HFF-Myc (cell line): ENCODE results near the gene FBXO33.

Experiments
- DNase-seq: peaks from one replicate; pipeline ENCODE4 v3.0.0-alpha.2; 2011; ENCODE audit warnings: low read depth; ENCODE audit errors: extremely low read depth
- H3K4me3 ChIP-seq: replicated peaks from 2 replicates; pipeline ENCODE4 v1.5.1; 2011; ENCODE audit warnings: low read depth, mild to moderate bottlenecking, control low read depth, low read length
- TF ChIP-seq, protein P1 (sequence below): IDR thresholded peaks from 2 replicates; pipeline ENCODE4 v1.5.1; 2012; ENCODE audit warnings: mild to moderate bottlenecking, low read depth, low read length, control low read depth; ENCODE audit errors: missing control alignments

Gene FBXO33, protein sequence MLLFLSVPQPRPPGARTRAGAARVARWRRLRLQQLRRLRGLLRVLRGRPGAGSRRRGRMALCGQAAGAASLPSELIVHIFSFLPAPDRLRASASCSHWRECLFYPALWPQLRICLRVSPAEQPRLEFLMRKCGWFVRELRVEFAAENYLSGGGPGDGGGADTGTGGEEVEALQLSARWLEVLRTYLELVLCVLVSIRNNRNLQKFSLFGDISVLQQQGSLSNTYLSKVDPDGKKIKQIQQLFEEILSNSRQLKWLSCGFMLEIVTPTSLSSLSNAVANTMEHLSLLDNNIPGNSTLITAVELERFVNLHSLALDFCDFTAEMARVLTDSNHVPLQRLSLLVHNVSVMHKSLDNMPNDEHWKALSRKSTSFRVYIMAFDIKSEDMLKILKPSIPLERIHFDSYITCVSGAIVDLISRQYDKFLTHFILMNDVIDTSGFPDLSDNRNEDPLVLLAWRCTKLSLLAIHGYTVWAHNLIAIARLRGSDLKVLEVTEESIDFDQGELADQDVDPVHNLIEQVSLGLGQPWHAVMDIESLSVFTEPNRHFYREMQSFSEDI

DNA sequence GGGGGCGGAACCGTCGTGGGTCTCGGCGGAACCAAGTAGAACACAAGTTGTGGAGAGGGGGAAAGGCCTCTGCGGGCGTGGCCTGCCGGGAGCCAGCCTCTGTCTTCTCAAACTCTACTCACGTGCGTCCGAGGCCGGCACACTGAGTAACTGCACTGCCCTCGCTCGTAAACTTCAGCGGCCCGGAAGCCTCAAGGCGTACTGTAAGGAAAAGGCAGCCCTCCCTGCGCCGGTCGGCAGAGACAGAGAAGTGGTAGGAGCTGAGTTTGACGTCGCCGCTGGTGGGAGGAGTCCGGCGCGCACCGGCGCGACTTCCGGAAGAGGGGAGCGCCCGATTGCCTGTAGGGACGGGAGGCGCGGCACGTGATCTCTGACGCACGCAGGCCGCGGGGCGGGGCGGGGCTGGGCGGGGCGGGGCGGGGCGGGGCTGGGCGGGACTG, at the start of gene FBXO33:
Gene FBXO33, minus strand, starts transcription at position 255 of the 440 bp plus-strand sequence. CDS start 271 bp downstream, outside the sequence.
- peak; percentile 85 for DNase-seq
- TF ChIP-seq, protein P1, sequence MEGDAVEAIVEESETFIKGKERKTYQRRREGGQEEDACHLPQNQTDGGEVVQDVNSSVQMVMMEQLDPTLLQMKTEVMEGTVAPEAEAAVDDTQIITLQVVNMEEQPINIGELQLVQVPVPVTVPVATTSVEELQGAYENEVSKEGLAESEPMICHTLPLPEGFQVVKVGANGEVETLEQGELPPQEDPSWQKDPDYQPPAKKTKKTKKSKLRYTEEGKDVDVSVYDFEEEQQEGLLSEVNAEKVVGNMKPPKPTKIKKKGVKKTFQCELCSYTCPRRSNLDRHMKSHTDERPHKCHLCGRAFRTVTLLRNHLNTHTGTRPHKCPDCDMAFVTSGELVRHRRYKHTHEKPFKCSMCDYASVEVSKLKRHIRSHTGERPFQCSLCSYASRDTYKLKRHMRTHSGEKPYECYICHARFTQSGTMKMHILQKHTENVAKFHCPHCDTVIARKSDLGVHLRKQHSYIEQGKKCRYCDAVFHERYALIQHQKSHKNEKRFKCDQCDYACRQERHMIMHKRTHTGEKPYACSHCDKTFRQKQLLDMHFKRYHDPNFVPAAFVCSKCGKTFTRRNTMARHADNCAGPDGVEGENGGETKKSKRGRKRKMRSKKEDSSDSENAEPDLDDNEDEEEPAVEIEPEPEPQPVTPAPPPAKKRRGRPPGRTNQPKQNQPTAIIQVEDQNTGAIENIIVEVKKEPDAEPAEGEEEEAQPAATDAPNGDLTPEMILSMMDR = no peak
- H3K4me3 ChIP-seq = peak within 1 kb of the TSS; percentile 86

DNA sequence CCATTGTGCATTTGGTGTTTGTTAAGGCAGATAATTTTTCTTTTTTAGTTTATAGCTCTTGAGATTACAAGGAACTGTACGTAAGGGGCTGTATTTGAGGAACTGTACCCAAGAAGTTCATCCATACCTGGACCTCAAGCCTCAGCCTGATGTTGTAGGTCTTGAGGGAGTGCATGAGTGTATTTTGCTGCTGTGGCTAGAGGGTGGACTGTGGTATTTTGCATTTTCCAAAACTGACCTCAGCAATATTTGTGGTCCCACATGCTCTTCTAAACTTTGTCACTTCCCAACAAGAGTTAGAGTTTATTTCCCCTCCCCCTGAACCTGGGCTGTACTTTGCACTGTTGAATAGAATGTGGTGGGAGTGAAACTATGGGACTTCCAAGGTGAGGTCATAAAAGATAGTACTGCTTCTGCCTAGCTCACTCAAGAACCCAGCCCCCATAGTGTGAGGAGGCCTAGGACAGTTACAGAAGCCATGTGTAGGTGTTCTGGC, 42.2 kb upstream of the FBXO33 start:
- TF ChIP-seq, protein P1 = no peak
- DNase-seq = no peak
- no peak overlapping the region for H3K4me3 ChIP-seq

DNA sequence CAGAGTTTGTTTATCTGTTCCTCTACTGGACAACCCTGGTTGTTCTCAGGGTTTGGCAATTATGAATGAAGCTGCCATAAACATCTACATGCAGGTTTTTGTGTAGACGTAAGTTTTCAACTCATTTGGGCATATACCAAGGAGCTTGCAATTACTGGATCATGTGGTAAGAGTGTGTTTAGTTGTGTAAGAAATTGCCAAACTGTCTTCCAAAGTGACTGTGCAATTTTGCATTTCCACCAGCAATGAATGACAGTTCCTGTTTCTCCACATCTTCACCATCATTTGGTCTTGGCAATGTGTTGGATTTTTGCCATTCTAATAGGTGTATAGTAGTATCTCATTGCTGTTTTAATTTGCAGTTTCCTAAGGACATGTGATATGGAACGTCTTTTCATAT, 39.8 kb upstream of the FBXO33 start:
- no peak overlapping the region for H3K4me3 ChIP-seq
- TF ChIP-seq, protein P1 = no peak
- no peak for DNase-seq

GRCh38 chr14:39469094-39469710, 37.0 kb upstream of the FBXO33 start:
- no peak overlapping the region for H3K4me3 ChIP-seq
- TF ChIP-seq, protein P1 = peak; percentile 39
- no peak for DNase-seq

DNA sequence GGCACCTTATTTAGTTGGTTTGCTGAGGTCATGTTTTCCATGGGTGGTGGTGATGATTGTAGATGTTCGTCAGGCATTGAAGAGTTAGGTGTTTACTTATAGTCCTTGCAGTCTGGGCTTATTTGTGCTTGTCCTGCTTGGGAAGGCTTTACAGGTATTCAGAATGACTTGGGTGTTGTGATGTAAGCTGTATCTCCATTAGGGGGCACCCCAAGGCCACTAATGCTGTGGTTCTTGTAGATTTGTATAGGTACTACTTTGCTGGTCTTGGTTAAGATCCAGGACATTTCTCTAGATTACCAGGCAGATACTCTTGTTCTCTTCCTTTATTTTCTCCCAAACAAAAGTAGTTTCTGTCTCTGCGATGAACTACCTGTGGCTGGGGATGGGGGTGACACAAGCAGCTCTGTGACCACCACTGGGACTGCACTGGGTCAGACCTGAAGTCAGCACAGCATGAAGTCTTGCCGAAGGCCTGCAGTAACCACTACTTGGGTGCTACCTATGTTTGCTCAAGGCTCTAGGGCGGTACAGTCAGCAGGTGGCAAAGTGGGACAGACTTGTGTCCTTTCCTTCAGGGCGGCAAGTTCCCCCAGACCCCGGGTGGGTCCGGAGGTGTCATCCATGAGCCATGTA, 35.8 kb upstream of the FBXO33 start:
- DNase-seq = no peak
- TF ChIP-seq, protein P1 = peak; percentile 42
- no peak overlapping the region for H3K4me3 ChIP-seq

DNA sequence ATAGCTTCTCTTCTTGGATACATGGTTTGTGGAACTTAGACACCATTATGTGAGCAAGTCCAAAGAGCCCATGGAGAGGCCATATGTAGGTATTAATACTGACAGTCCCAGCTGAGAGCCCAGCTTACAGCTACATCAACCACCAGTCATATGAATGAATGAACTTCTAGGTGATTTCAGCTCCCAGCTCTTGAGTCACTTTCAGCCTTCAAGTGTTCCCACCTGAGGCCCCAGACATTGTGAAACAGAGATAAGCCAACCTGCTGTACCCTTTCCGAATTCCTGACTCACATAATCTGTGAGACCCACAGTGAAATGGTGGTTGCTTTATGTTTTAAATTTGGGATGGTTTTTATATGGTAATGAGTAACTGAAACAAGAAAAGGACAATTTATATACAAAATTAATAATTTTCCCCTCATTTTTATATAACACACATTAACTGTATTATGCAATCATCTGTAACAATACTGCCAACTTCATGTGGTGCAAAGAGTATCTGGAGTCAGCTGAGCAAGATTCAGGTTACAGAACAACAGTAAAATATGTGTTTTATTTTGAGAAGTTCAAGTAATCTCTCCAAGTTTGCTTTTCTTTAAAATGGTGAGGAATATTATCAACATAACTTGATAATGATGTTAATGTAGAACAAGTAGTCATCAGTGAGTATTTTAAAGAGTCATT, 27.7 kb upstream of the FBXO33 start:
- TF ChIP-seq, protein P1 = no peak
- no peak overlapping the region for H3K4me3 ChIP-seq
- DNase-seq = no peak
